Natural killer cell (primary cell): ENCODE data around the gene MAP3K1. TPM values are rescaled to one million over a fixed set of nuclear protein-coding genes. Genes with fewer than 3 reads are reported as not detected.

Experiments
- ATAC-seq, 3 donors: fragments of 150-1000 bp in 2 of 3; fragments of 200-7000 bp in 1 of 3; cut with Tn5 transposase; 1 replicate in 1 of 3; 2 replicates in 2 of 3; pipeline ENCODE4 v1.10.0; 2021; ENCODE audit warnings: mild to moderate bottlenecking in 2 of 3, moderate library complexity in 2 of 3
- DNase-seq, 2 donors: peaks; one replicate each; pipeline versions ENCODE4 v3.0.0 to v3.0.0-alpha.2; 2013 to 2021; ENCODE audit warnings: mixed read lengths in 1 of 2
- H3K27ac ChIP-seq: one replicate; pipeline ENCODE4 v1.5.1; 2013; ENCODE audit warnings: mild to moderate bottlenecking, low read length
- H3K27me3 ChIP-seq: one replicate; pipeline ENCODE4 v1.6.1; 2013; ENCODE audit warnings: low read length; ENCODE audit not compliant: control insufficient read depth, insufficient read depth
- H3K36me3 ChIP-seq: one replicate; pipeline ENCODE4 v1.6.1; 2013; ENCODE audit warnings: low read length; ENCODE audit not compliant: control insufficient read depth, insufficient read depth
- H3K4me1 ChIP-seq: one replicate; pipeline ENCODE4 v1.6.1; 2013; ENCODE audit warnings: low read length; ENCODE audit not compliant: control insufficient read depth, insufficient read depth
- H3K4me3 ChIP-seq: one replicate; pipeline ENCODE4 v1.5.1; 2013; ENCODE audit warnings: low read length
- H3K9me3 ChIP-seq: one replicate; pipeline ENCODE4 v1.6.1; 2013; ENCODE audit warnings: low read length; ENCODE audit not compliant: control insufficient read depth, insufficient read depth
- H3K27ac Mint-ChIP-seq, 2 donors: one replicate each; pipeline ENCODE4 v1.8.0; 2022; ENCODE audit warnings: mild to moderate bottlenecking in 2 of 2, mixed read lengths in 2 of 2, moderate library complexity in 1 of 2
- H3K27me3 Mint-ChIP-seq, 2 donors: one replicate each; pipeline ENCODE4 v1.8.0; 2022; ENCODE audit warnings: low read depth in 2 of 2, mixed read lengths in 2 of 2
- H3K36me3 Mint-ChIP-seq: one replicate; pipeline ENCODE4 v1.8.0; 2022; ENCODE audit warnings: mixed read lengths
- H3K4me1 Mint-ChIP-seq, 2 donors: one replicate each; pipeline ENCODE4 v1.8.0; 2022; ENCODE audit warnings: mixed read lengths in 2 of 2
- H3K4me3 Mint-ChIP-seq: one replicate; pipeline ENCODE4 v1.8.0; 2022; ENCODE audit warnings: mild to moderate bottlenecking, moderate library complexity, mixed read lengths
- H3K9me3 Mint-ChIP-seq, 2 donors: one replicate each; pipeline ENCODE4 v1.8.0; 2022; ENCODE audit warnings: mixed read lengths in 2 of 2
- CTCF ChIP-seq: fragments of 200-600 bp; IDR thresholded peaks from one replicate; pipeline ENCODE4 v1.8.0; 2022; ENCODE audit warnings: antibody characterized with exemption
- WGBS: methylation state at CpG from one replicate; pipeline ENCODE4 v1.1.7; 2013; ENCODE audit warnings: missing lambda C conversion rate; ENCODE audit not compliant: insufficient coverage; 5-methylcytosine and 5-hydroxymethylcytosine counted together
- intact Hi-C: fragments of 100-400 bp; cut with micrococcal nuclease; formaldehyde crosslinking; loops from one replicate; pipeline ENCODE4 v1.14.2; 2022
- total RNA-seq, 4 donors: library from RNA; stranded (reverse); fragments of 120-200 nt in 1 of 4; gene quantifications; one replicate each; pipeline versions ENCODE4 v1.2.3 to v1.2.4, GENCODE V29; 2013 to 2022

MAP3K1 gene
- 10 to 100 TPM; 27.8 to 35.7 (median 35.5) TPM for total RNA-seq
- total RNA-seq (2013): 105 TPM

- intact Hi-C loops: loop anchor here (2.0 to 5.0 kb wide), 3 partner anchors 32 to 822 kb away; partner anchors contain the start of gene SETD9
- WGBS: 0% methylated on average over 81 of the region's 87 CpGs
- DNase-seq (peak; percentile 82 to 93), ATAC-seq (peak; percentile 66 to 86 (median 71))
- H3K4me3 ChIP-seq: peak within 1 kb of the TSS; percentile 95
- peaks cover 11% of the 10 kb centered on the region for H3K4me1 ChIP-seq
- Mint-ChIP-seq H3K4me3 (peak within 1 kb of the TSS; percentile 95), H3K27ac (peak within 1 kb of the TSS; percentile 92 to 93), H3K27me3 (no peaks in the 10 kb centered on the region), H3K36me3 (no peaks in the 10 kb centered on the region), H3K4me1 (peaks cover 34 to 35% of the 10 kb centered on the region in 2 donors), H3K9me3 (no peaks in the 10 kb centered on the region)
- peak within 1 kb of the TSS; percentile 92 for H3K27ac ChIP-seq
- TF ChIP-seq CTCF: no peak
- no peaks in the 10 kb centered on the region for H3K36me3 ChIP-seq
- no peaks in the 10 kb centered on the region for H3K9me3 ChIP-seq
- no peaks in the 10 kb centered on the region for H3K27me3 ChIP-seq
These were observed at the start of gene MAP3K1 for GRCh38 chr5:56814963-56815657. Gene MAP3K1 (plus strand): TSS chr5:56815549. CDS start chr5:56815574, 25 bp downstream.

- Histone ChIP-seq H3K27me3 (no peaks in the 10 kb centered on the region), H3K4me1 (peaks cover 2% of the 10 kb centered on the region), H3K27ac (no peak overlapping the region), H3K9me3 (no peaks in the 10 kb centered on the region), H3K4me3 (no peak overlapping the region), H3K36me3 (no peaks in the 10 kb centered on the region)
- H3K36me3 Mint-ChIP-seq: no peaks in the 10 kb centered on the region
- no peak overlapping the region for H3K4me3 Mint-ChIP-seq
- TF ChIP-seq CTCF: no peak
- H3K9me3 Mint-ChIP-seq: no peaks in the 10 kb centered on the region
- ATAC-seq (no peak), DNase-seq (no peak)
- H3K27me3 Mint-ChIP-seq: peaks cover under 1 to 4% of the 10 kb centered on the region in 2 donors
- intact Hi-C loops: no loop called here
- H3K4me1 Mint-ChIP-seq: no peaks in the 10 kb centered on the region
- H3K27ac Mint-ChIP-seq: no peak overlapping the region
- WGBS: 79% methylated on average over 3 of the region's 3 CpGs
These were observed 48.4 kb upstream of the MAP3K1 start for GRCh38 chr5:56766926-56767325.

GRCh38 chr5:56769875-56770604, 45.3 kb upstream of the MAP3K1 start:
- H3K4me3 Mint-ChIP-seq: no peak overlapping the region
- Histone ChIP-seq H3K4me1 (no peaks in the 10 kb centered on the region), H3K27ac (no peak overlapping the region), H3K27me3 (no peaks in the 10 kb centered on the region), H3K36me3 (no peaks in the 10 kb centered on the region), H3K9me3 (no peaks in the 10 kb centered on the region), H3K4me3 (no peak overlapping the region)
- peaks cover 0 to 4% of the 10 kb centered on the region in 2 donors for H3K27me3 Mint-ChIP-seq
- H3K9me3 Mint-ChIP-seq: no peaks in the 10 kb centered on the region
- WGBS: 82% methylated on average over 3 of the region's 5 CpGs
- TF ChIP-seq CTCF: no peak
- no peak for ATAC-seq
- no peak overlapping the region for H3K27ac Mint-ChIP-seq
- H3K4me1 Mint-ChIP-seq: no peaks in the 10 kb centered on the region
- DNase-seq: no peak
- H3K36me3 Mint-ChIP-seq: no peaks in the 10 kb centered on the region
- intact Hi-C loops: no loop called here
